Right ventricle myocardium inferior (tissue), 1 donor: Measurements from ENCODE around the gene PRCC. TPM values are rescaled to one million over a fixed set of nuclear protein-coding genes. Genes with fewer than 3 reads are reported as not detected.

Experiments used
- ATAC-seq: fragments of 200-7000 bp; cut with Tn5 transposase; one replicate; pipeline ENCODE4 v1.9.1; 2020; ENCODE audit warnings: mild to moderate bottlenecking, moderate library complexity
- DNase-seq: peaks from one replicate; pipeline ENCODE4 v3.0.0; 2021; ENCODE audit errors: missing footprints
- intact Hi-C: fragments of 100-400 bp; cut with DNase I; formaldehyde crosslinking; loops from one replicate; pipeline ENCODE4 v1.11.0; 2022
- total RNA-seq: library from RNA; stranded (reverse); fragmentation: NEBNext Ultra II Directional; extraction: Animal tissue kit (Norgen Biotek cat#: 25700); gene quantifications from one replicate; pipeline ENCODE4 v1.2.1, GENCODE V29; 2021
- donor health status: DM: no; HTN: yes; CAD: no; lungs with severe emphysema.

PRCC gene
- total RNA-seq, 1 donor from 2014 or later: 42.9 TPM

- intact Hi-C loops: no loop called here
- DNase-seq (no peak), ATAC-seq (no peak)
Measured at GRCh38 chr1:156846643-156847042, 79.3 kb downstream of the PRCC start.

- intact Hi-C loops: no loop called here
Measured at GRCh38 chr1:156847591-156848460, 80.5 kb downstream of the PRCC start.

GRCh38 chr1:156848461-156849150 is 81.3 kb downstream of the PRCC start:
- DNase-seq (no peak), ATAC-seq (no peak)
- intact Hi-C loops: no loop called here

More at GRCh38 chr1:156847591-156848460, 80.5 kb downstream of the PRCC start:
- DNase-seq (no peak), ATAC-seq (no peak)

GRCh38 chr1:156849151-156849496 is 81.8 kb downstream of the PRCC start:
- intact Hi-C loops: no loop called here
- DNase-seq (no peak), ATAC-seq (no peak)

Other genes with a start within 250 kb of the PRCC start
- 1.2 TPM for gene IQGAP3, start 195.0 kb upstream of the PRCC start, total RNA-seq
- gene TTC24, start 187.8 kb upstream of the PRCC start, total RNA-seq: not detected
- 116 TPM for gene NAXE, start 175.8 kb upstream of the PRCC start, total RNA-seq
- gene GPATCH4, start 166.1 kb upstream of the PRCC start, total RNA-seq: 14.6 TPM
- 1.4 TPM for gene HAPLN2, start 148.1 kb upstream of the PRCC start, total RNA-seq
- gene BCAN, start 125.4 kb upstream of the PRCC start, total RNA-seq: 0.35 TPM
- 131 TPM for gene NES, start 90.1 kb upstream of the PRCC start, total RNA-seq
- gene CRABP2, start 62.0 kb upstream of the PRCC start, total RNA-seq: not detected
- gene METTL25B, start 39.1 kb upstream of the PRCC start, total RNA-seq: 16.6 TPM
- 13.1 TPM for gene ISG20L2, start 38.8 kb upstream of the PRCC start, total RNA-seq
- 103 TPM for gene MRPL24, start 26.4 kb upstream of the PRCC start, total RNA-seq
- 183 TPM for gene HDGF, start 15.9 kb upstream of the PRCC start, total RNA-seq
- gene SH2D2A, start 49.3 kb downstream of the PRCC start, total RNA-seq: 2.2 TPM
- gene INSRR, start 91.6 kb downstream of the PRCC start, total RNA-seq: 0.46 TPM
- gene NTRK1, start 93.3 kb downstream of the PRCC start, total RNA-seq: 2.4 TPM
- 8.1 TPM for gene PEAR1, start 126.2 kb downstream of the PRCC start, total RNA-seq
- gene LRRC71, start 153.1 kb downstream of the PRCC start, total RNA-seq: not detected